HG03039 (cell line): ENCODE results near the gene CHRNA3.
"Not testable (repeated sequence)": the region's sequence is repeated elsewhere in the genome, so short reads cannot be mapped to it uniquely, and the experiment has no call there.

Source experiments
- ATAC-seq: cut with Tn5 transposase; IDR thresholded peaks from one replicate; pipeline ENCODE4 v1.9.1; 2021; ENCODE audit warnings: mild to moderate bottlenecking, moderate library complexity; ENCODE audit not compliant: unreplicated experiment

The CHRNA3 gene

GRCh38 chr15:78565097-78565950, 55.5 kb downstream of the CHRNA3 start, which contains the start of gene CHRNA5:
TSS of gene CHRNA5 (plus strand) at chr15:78565520. CDS start at chr15:78565720, 200 bp downstream.
- peak; percentile 84 for ATAC-seq

GRCh38 chr15:78564743-78565096, 56.1 kb downstream of the CHRNA3 start:
- no peak for ATAC-seq

GRCh38 chr15:78563092-78563491, 57.7 kb downstream of the CHRNA3 start:
- ATAC-seq = no peak

GRCh38 chr15:78561490-78561889, 59.3 kb downstream of the CHRNA3 start:
- ATAC-seq = no peak

GRCh38 chr15:78560201-78560600, 60.6 kb downstream of the CHRNA3 start:
- not testable (repeated sequence) for ATAC-seq

GRCh38 chr15:78552597-78552996, 68.2 kb downstream of the CHRNA3 start:
- no peak for ATAC-seq

GRCh38 chr15:78551902-78552301, 68.9 kb downstream of the CHRNA3 start:
- no peak for ATAC-seq

- ATAC-seq = no peak
These were observed 70.0 kb downstream of the CHRNA3 start for GRCh38 chr15:78550815-78551214.

- no peak for ATAC-seq
These were observed 70.6 kb downstream of the CHRNA3 start for GRCh38 chr15:78550194-78550593.
